ENCODE data around the gene KCTD17.

The KCTD17 gene

GRCh38 chr22:37062702-37063381 is 11.3 kb downstream of the KCTD17 start:
- no peak for DNase-seq (ENCODE audit: insufficient read length, low spot score)
- FAIRE-seq = no peak
- TF ChIP-seq PAX5 (IDR thresholded peaks at IDR 0.05; ENCODE audit: insufficient read depth, low read length, severe bottlenecking) (no peak), TAF1 (IDR thresholded peaks at IDR 0.05; ENCODE audit: low read depth, low read length) (no peak), POLR2AphosphoS5 (IDR thresholded peaks at IDR 0.05; ENCODE audit: low read depth, low read length) (no peak), POU2F2 (IDR thresholded peaks at IDR 0.05; ENCODE audit: low read depth, low read length) (no peak), SPI1 (IDR thresholded peaks at IDR 0.05; ENCODE audit: low read depth, low read length) (no peak), POLR2A (IDR thresholded peaks at IDR 0.05; ENCODE audit: low read depth, low read length) (no peak)

GRCh38 chr22:37063431-37064420 is 12.2 kb downstream of the KCTD17 start:
- DNase-seq (ENCODE audit: insufficient read length, low spot score) = no peak
- FAIRE-seq = no peak
- TF ChIP-seq TAF1 (IDR thresholded peaks at IDR 0.05; ENCODE audit: low read depth, low read length) = no peak
- TF ChIP-seq SPI1 (IDR thresholded peaks at IDR 0.05; ENCODE audit: low read depth, low read length) = no peak
- no peak for TF ChIP-seq POU2F2 (IDR thresholded peaks at IDR 0.05; ENCODE audit: low read depth, low read length)
- no peak for TF ChIP-seq PAX5 (IDR thresholded peaks at IDR 0.05; ENCODE audit: insufficient read depth, low read length, severe bottlenecking)
- TF ChIP-seq POLR2A (IDR thresholded peaks at IDR 0.05; ENCODE audit: low read depth, low read length) = no peak
- TF ChIP-seq POLR2AphosphoS5 (IDR thresholded peaks at IDR 0.05; ENCODE audit: low read depth, low read length) = no peak

- TF ChIP-seq TAF1 (IDR thresholded peaks at IDR 0.05; ENCODE audit: low read depth, low read length) (no peak), POU2F2 (IDR thresholded peaks at IDR 0.05; ENCODE audit: low read depth, low read length) (no peak), PAX5 (IDR thresholded peaks at IDR 0.05; ENCODE audit: insufficient read depth, low read length, severe bottlenecking) (no peak), SPI1 (IDR thresholded peaks at IDR 0.05; ENCODE audit: low read depth, low read length) (no peak), POLR2AphosphoS5 (IDR thresholded peaks at IDR 0.05; ENCODE audit: low read depth, low read length) (no peak), POLR2A (IDR thresholded peaks at IDR 0.05; ENCODE audit: low read depth, low read length) (no peak)
- FAIRE-seq (no peak), DNase-seq (ENCODE audit: insufficient read length, low spot score) (no peak)
Measured at GRCh38 chr22:37064553-37064952, 13.0 kb downstream of the KCTD17 start.

GRCh38 chr22:37065180-37065579 is 13.6 kb downstream of the KCTD17 start:
- no peak for TF ChIP-seq POLR2A (IDR thresholded peaks at IDR 0.05; ENCODE audit: low read depth, low read length)
- no peak for TF ChIP-seq POLR2AphosphoS5 (IDR thresholded peaks at IDR 0.05; ENCODE audit: low read depth, low read length)
- no peak for TF ChIP-seq PAX5 (IDR thresholded peaks at IDR 0.05; ENCODE audit: insufficient read depth, low read length, severe bottlenecking)
- no peak for TF ChIP-seq SPI1 (IDR thresholded peaks at IDR 0.05; ENCODE audit: low read depth, low read length)
- TF ChIP-seq POU2F2 (IDR thresholded peaks at IDR 0.05; ENCODE audit: low read depth, low read length) = no peak
- TF ChIP-seq TAF1 (IDR thresholded peaks at IDR 0.05; ENCODE audit: low read depth, low read length) = no peak
- FAIRE-seq = no peak
- no peak for DNase-seq (ENCODE audit: insufficient read length, low spot score)

- no peak for DNase-seq (ENCODE audit: insufficient read length, low spot score)
- TF ChIP-seq SPI1 (IDR thresholded peaks at IDR 0.05; ENCODE audit: low read depth, low read length) (no peak), TAF1 (IDR thresholded peaks at IDR 0.05; ENCODE audit: low read depth, low read length) (no peak), POLR2AphosphoS5 (IDR thresholded peaks at IDR 0.05; ENCODE audit: low read depth, low read length) (no peak), POU2F2 (IDR thresholded peaks at IDR 0.05; ENCODE audit: low read depth, low read length) (no peak), POLR2A (IDR thresholded peaks at IDR 0.05; ENCODE audit: low read depth, low read length) (no peak), PAX5 (IDR thresholded peaks at IDR 0.05; ENCODE audit: insufficient read depth, low read length, severe bottlenecking) (no peak)
- no peak for FAIRE-seq
Measured at GRCh38 chr22:37065961-37066360, 14.4 kb downstream of the KCTD17 start.

- TF ChIP-seq POLR2A (IDR thresholded peaks at IDR 0.05; ENCODE audit: low read depth, low read length) = no peak
- no peak for TF ChIP-seq SPI1 (IDR thresholded peaks at IDR 0.05; ENCODE audit: low read depth, low read length)
- TF ChIP-seq POLR2AphosphoS5 (IDR thresholded peaks at IDR 0.05; ENCODE audit: low read depth, low read length) = no peak
- no peak for TF ChIP-seq TAF1 (IDR thresholded peaks at IDR 0.05; ENCODE audit: low read depth, low read length)
- TF ChIP-seq PAX5 (IDR thresholded peaks at IDR 0.05; ENCODE audit: insufficient read depth, low read length, severe bottlenecking) = no peak
- TF ChIP-seq POU2F2 (IDR thresholded peaks at IDR 0.05; ENCODE audit: low read depth, low read length) = no peak
- no peak for FAIRE-seq
- no peak for DNase-seq (ENCODE audit: insufficient read length, low spot score)
Measured at GRCh38 chr22:37067428-37067827, 15.9 kb downstream of the KCTD17 start.

- TF ChIP-seq SPI1 (IDR thresholded peaks at IDR 0.05; ENCODE audit: low read depth, low read length) (no peak), TAF1 (IDR thresholded peaks at IDR 0.05; ENCODE audit: low read depth, low read length) (no peak), POLR2AphosphoS5 (IDR thresholded peaks at IDR 0.05; ENCODE audit: low read depth, low read length) (no peak), POU2F2 (IDR thresholded peaks at IDR 0.05; ENCODE audit: low read depth, low read length) (no peak), PAX5 (IDR thresholded peaks at IDR 0.05; ENCODE audit: insufficient read depth, low read length, severe bottlenecking) (no peak), POLR2A (IDR thresholded peaks at IDR 0.05; ENCODE audit: low read depth, low read length) (no peak)
- FAIRE-seq (no peak), DNase-seq (ENCODE audit: insufficient read length, low spot score) (no peak)
Measured at GRCh38 chr22:37068859-37069258, 17.3 kb downstream of the KCTD17 start.

- TF ChIP-seq POU2F2 (IDR thresholded peaks at IDR 0.05; ENCODE audit: low read depth, low read length) (no peak), PAX5 (IDR thresholded peaks at IDR 0.05; ENCODE audit: insufficient read depth, low read length, severe bottlenecking) (no peak), TAF1 (IDR thresholded peaks at IDR 0.05; ENCODE audit: low read depth, low read length) (no peak)
- no peak for DNase-seq (ENCODE audit: insufficient read length, low spot score)
- no peak for FAIRE-seq
Measured at GRCh38 chr22:37069319-37069718, 17.8 kb downstream of the KCTD17 start.

- FAIRE-seq = no peak
- DNase-seq (ENCODE audit: insufficient read length, low spot score) = no peak
- no peak for TF ChIP-seq SPI1 (IDR thresholded peaks at IDR 0.05; ENCODE audit: low read depth, low read length)
- TF ChIP-seq POU2F2 (IDR thresholded peaks at IDR 0.05; ENCODE audit: low read depth, low read length) = no peak
- TF ChIP-seq POLR2AphosphoS5 (IDR thresholded peaks at IDR 0.05; ENCODE audit: low read depth, low read length) = no peak
- TF ChIP-seq PAX5 (IDR thresholded peaks at IDR 0.05; ENCODE audit: insufficient read depth, low read length, severe bottlenecking) = no peak
- no peak for TF ChIP-seq TAF1 (IDR thresholded peaks at IDR 0.05; ENCODE audit: low read depth, low read length)
- TF ChIP-seq POLR2A (IDR thresholded peaks at IDR 0.05; ENCODE audit: low read depth, low read length) = no peak
Measured at GRCh38 chr22:37069719-37070118, 18.2 kb downstream of the KCTD17 start.

Measured in GM12891 (cell line).